B cell (primary cell): Measurements from ENCODE around the gene GNG7. TPM values are rescaled to one million over a fixed set of nuclear protein-coding genes. Genes with fewer than 3 reads are reported as not detected.

ENCODE experiments used
- ATAC-seq: fragments of 200-7000 bp; cut with Tn5 transposase; one replicate; pipeline ENCODE4 v1.10.0; 2021; ENCODE audit warnings: low read depth, mild to moderate bottlenecking, moderate number of reproducible peaks, moderate library complexity
- CTCF ChIA-PET: fragments of 350-600 bp; sonication (Branson Sonifier 250); formaldehyde crosslinking; loops from one replicate; lab custom pipeline; 2021; ENCODE audit warnings: antibody characterized with exemption, inconsistent platforms; lab: Charles Lee
- POLR2A ChIA-PET: fragments of 350-600 bp; sonication (Branson Sonifier 250); formaldehyde crosslinking; loops from one replicate; lab custom pipeline; 2021; ENCODE audit warnings: antibody characterized with exemption; lab: Charles Lee
- DNase-seq: peaks from one replicate; pipeline ENCODE4 v3.0.0; 2013
- H2AFZ ChIP-seq: 2 replicates; pipeline ENCODE4 v1.6.1; 2012; ENCODE audit warnings: mild to moderate bottlenecking, low read depth, low read length; ENCODE audit not compliant: insufficient read depth, poor library complexity, severe bottlenecking
- H3K27ac ChIP-seq, 2 donors: 1 replicate in 1 of 2; 2 replicates in 1 of 2; pipeline ENCODE4 v1.5.1; 2012 to 2013; ENCODE audit warnings: low read length in 2 of 2, mild to moderate bottlenecking in 2 of 2, moderate library complexity in 1 of 2
- H3K27me3 ChIP-seq, 4 experiments: fragments of 200-600 bp in 1 of 4; sonication (generic) in 1 of 4; replicated peaks in 1 of 4; 1 replicate in 2 of 4; 2 replicates in 2 of 4; pipeline versions ENCODE4 v1.6.1 to v1.7.0; 2013 to 2016; ENCODE audit warnings: low read length in 3 of 4, mild to moderate bottlenecking in 2 of 4, mixed read lengths in 1 of 4, moderate library complexity in 1 of 4; ENCODE audit not compliant: insufficient read depth in 4 of 4, control insufficient read depth in 3 of 4; ENCODE audit errors: control extremely low read depth in 1 of 4
- H3K36me3 ChIP-seq, 2 experiments: replicated peaks in 1 of 2; 1 replicate in 1 of 2; 2 replicates in 1 of 2; pipeline versions ENCODE4 v1.6.1 to v1.7.1; 2013; ENCODE audit warnings: low read length in 1 of 2; ENCODE audit not compliant: insufficient read depth in 2 of 2, control insufficient read depth in 1 of 2; ENCODE audit errors: control extremely low read depth in 1 of 2, extremely low read depth in 1 of 2
- H3K4me1 ChIP-seq, 2 donors: fragments of 200-600 bp in 1 of 2; sonication (generic) in 1 of 2; 1 replicate in 1 of 2; 2 replicates in 1 of 2; pipeline versions ENCODE4 v1.5.1 to v1.6.1; 2013 to 2017; ENCODE audit warnings: low read length in 2 of 2; ENCODE audit not compliant: control insufficient read depth in 2 of 2, insufficient read depth in 2 of 2
- H3K4me2 ChIP-seq: replicated peaks from 2 replicates; pipeline ENCODE3; 2012; ENCODE audit warnings: mild to moderate bottlenecking, low read depth, low read length; ENCODE audit not compliant: poor library complexity, severe bottlenecking
- H3K4me3 ChIP-seq, 5 experiments: fragments of 200-600 bp in 1 of 5; sonication (generic) in 1 of 5; 1 replicate in 3 of 5; 2 replicates in 2 of 5; pipeline versions ENCODE4 v1.5.1 to v1.7.0; 2011 to 2016; ENCODE audit warnings: low read length in 4 of 5, mild to moderate bottlenecking in 4 of 5, low read depth in 2 of 5, control low read depth in 1 of 5, moderate library complexity in 1 of 5; ENCODE audit not compliant: insufficient read depth in 1 of 5; ENCODE audit errors: control extremely low read depth in 1 of 5, extremely low read depth in 1 of 5
- H3K79me2 ChIP-seq: fragments of 200-600 bp; sonication (generic); one replicate; pipeline ENCODE4 v1.6.0; 2016; ENCODE audit warnings: low read length; ENCODE audit not compliant: control insufficient read depth, insufficient read depth
- H3K9ac ChIP-seq: fragments of 200-600 bp; sonication (generic); 2 replicates; pipeline ENCODE4 v1.6.1; 2017; ENCODE audit warnings: mild to moderate bottlenecking, low read length, moderate library complexity
- H3K9me3 ChIP-seq, 3 donors: one replicate each; pipeline versions ENCODE4 v1.6.1 to v1.7.1; 2013; ENCODE audit warnings: low read length in 2 of 3; ENCODE audit not compliant: control insufficient read depth in 2 of 3, insufficient read depth in 1 of 3; ENCODE audit errors: control extremely low read depth in 1 of 3
- H4K20me1 ChIP-seq: 2 replicates; pipeline ENCODE4 v1.6.0; 2012; ENCODE audit warnings: mild to moderate bottlenecking, low read length; ENCODE audit not compliant: insufficient read depth, control insufficient read depth, poor library complexity, severe bottlenecking
- H3K27ac Mint-ChIP-seq: one replicate; pipeline ENCODE4 v1.8.0; 2021; ENCODE audit warnings: mixed read lengths
- H3K27me3 Mint-ChIP-seq: one replicate; pipeline ENCODE4 v1.8.0; 2021; ENCODE audit warnings: mixed read lengths
- H3K4me1 Mint-ChIP-seq: one replicate; pipeline ENCODE4 v1.8.0; 2021; ENCODE audit warnings: mixed read lengths
- H3K4me3 Mint-ChIP-seq: one replicate; pipeline ENCODE4 v1.8.0; 2021; ENCODE audit warnings: mixed read lengths
- H3K9me3 Mint-ChIP-seq: one replicate; pipeline ENCODE4 v1.8.0; 2022; ENCODE audit warnings: mixed read lengths; ENCODE audit not compliant: insufficient read depth
- EZH2 ChIP-seq: IDR thresholded peaks from 2 replicates; pipeline ENCODE4 v1.6.1; 2012; ENCODE audit warnings: borderline replicate concordance, low read depth, mild to moderate bottlenecking, moderate library complexity, low read length; ENCODE audit not compliant: insufficient read depth, poor library complexity, severe bottlenecking
- WGBS: methylation state at CpG from one replicate; pipeline ENCODE4 v1.1.5; 2013; ENCODE audit warnings: missing lambda C conversion rate; ENCODE audit not compliant: insufficient coverage; 5-methylcytosine and 5-hydroxymethylcytosine counted together
- intact Hi-C: fragments of 100-400 bp; cut with micrococcal nuclease; formaldehyde crosslinking; loops from one replicate; pipeline ENCODE4 v1.10.0; 2022
- polyA plus RNA-seq: library from polyadenylated mRNA; depleted of rRNA; stranded (reverse); fragments of >200 nt; gene quantifications from 2 replicates; pipeline ENCODE4 v1.2.3, GENCODE V29; 2012
- total RNA-seq, 2 donors: library from RNA; stranded (reverse); fragments of 120-200 nt in 1 of 2; gene quantifications; 1 replicate in 1 of 2; 2 replicates in 1 of 2; pipeline versions ENCODE4 v1.2.3 to v1.2.4, GENCODE V29; 2013 to 2022
- TF ChIP-seq, protein P1 (sequence below): fragments of 200-600 bp; IDR thresholded peaks from one replicate; pipeline ENCODE4 v1.8.0; 2022; ENCODE audit warnings: antibody characterized with exemption, mild to moderate bottlenecking

GNG7 gene
- total and polyA plus RNA-seq, 2 donors (not counting 1 experiment from before 2014, with no cell fraction given) = 76.3 to 153 TPM

- H3K4me2 ChIP-seq = no peak overlapping the region
- ATAC-seq (no peak), DNase-seq (no peak)
- no peak for TF ChIP-seq EZH2
- TF ChIP-seq, protein P1, sequence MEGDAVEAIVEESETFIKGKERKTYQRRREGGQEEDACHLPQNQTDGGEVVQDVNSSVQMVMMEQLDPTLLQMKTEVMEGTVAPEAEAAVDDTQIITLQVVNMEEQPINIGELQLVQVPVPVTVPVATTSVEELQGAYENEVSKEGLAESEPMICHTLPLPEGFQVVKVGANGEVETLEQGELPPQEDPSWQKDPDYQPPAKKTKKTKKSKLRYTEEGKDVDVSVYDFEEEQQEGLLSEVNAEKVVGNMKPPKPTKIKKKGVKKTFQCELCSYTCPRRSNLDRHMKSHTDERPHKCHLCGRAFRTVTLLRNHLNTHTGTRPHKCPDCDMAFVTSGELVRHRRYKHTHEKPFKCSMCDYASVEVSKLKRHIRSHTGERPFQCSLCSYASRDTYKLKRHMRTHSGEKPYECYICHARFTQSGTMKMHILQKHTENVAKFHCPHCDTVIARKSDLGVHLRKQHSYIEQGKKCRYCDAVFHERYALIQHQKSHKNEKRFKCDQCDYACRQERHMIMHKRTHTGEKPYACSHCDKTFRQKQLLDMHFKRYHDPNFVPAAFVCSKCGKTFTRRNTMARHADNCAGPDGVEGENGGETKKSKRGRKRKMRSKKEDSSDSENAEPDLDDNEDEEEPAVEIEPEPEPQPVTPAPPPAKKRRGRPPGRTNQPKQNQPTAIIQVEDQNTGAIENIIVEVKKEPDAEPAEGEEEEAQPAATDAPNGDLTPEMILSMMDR = no peak
- ChIA-PET POLR2A (interaction anchor here (1.2 kb wide), 1 partner anchor 36 kb away, joined by 4 read pairs; no protein-coding TSS in a partner anchor), CTCF (no interaction called here)
- H3K27me3 ChIP-seq = no peaks in the 10 kb centered on the region
- no peak overlapping the region for H3K4me3 ChIP-seq
- peaks cover 0 to 49% of the 10 kb centered on the region in 2 experiments for H3K36me3 ChIP-seq
- H2AFZ ChIP-seq = no peak overlapping the region
- Mint-ChIP-seq H3K4me1 (peaks cover 4% of the 10 kb centered on the region), H3K27ac (no peak overlapping the region), H3K9me3 (no peaks in the 10 kb centered on the region), H3K27me3 (no peaks in the 10 kb centered on the region), H3K4me3 (no peak overlapping the region)
- intact Hi-C loops = loop anchor here (10.0 kb wide), 1 partner anchor 847 kb away; the partner anchor contains the start of gene NFIC
- no peak overlapping the region for H3K27ac ChIP-seq
- H4K20me1 ChIP-seq = peaks cover 68% of the 10 kb centered on the region
- peaks cover 0 to 7% (median 0%) of the 10 kb centered on the region in 3 donors for H3K9me3 ChIP-seq
- WGBS = 87% methylated on average over 34 of the region's 35 CpGs
- H3K4me1 ChIP-seq = peaks cover 0 to 4% of the 10 kb centered on the region in 2 donors
- H3K9ac ChIP-seq = no peak overlapping the region
- H3K79me2 ChIP-seq = peaks cover 20% of the 10 kb centered on the region
Observed at GRCh38 chr19:2517881-2518601, 184.5 kb downstream of the GNG7 start.

GRCh38 chr19:2516727-2517126 lies 185.8 kb downstream of the GNG7 start:
- no peak for TF ChIP-seq EZH2
- TF ChIP-seq, protein P1 = no peak
- Mint-ChIP-seq H3K4me3 (no peak overlapping the region), H3K4me1 (peaks cover 4% of the 10 kb centered on the region), H3K27ac (peak overlapping the region; percentile 32), H3K27me3 (no peaks in the 10 kb centered on the region), H3K9me3 (no peaks in the 10 kb centered on the region)
- H3K4me1 ChIP-seq = peaks cover 0 to 4% of the 10 kb centered on the region in 2 donors
- no peak overlapping the region for H3K9ac ChIP-seq
- H3K27me3 ChIP-seq = no peaks in the 10 kb centered on the region
- no peak overlapping the region for H3K27ac ChIP-seq
- DNase-seq = no peak
- H3K4me2 ChIP-seq = no peak overlapping the region
- no peak for ATAC-seq
- peaks cover 20% of the 10 kb centered on the region for H3K79me2 ChIP-seq
- ChIA-PET POLR2A (no interaction called here), CTCF (no interaction called here)
- peaks cover 0 to 7% (median 0%) of the 10 kb centered on the region in 3 donors for H3K9me3 ChIP-seq
- peaks cover 0 to 46% of the 10 kb centered on the region in 2 experiments for H3K36me3 ChIP-seq
- intact Hi-C loops = loop anchor here (10.0 kb wide), 1 partner anchor 848 kb away; the partner anchor contains the start of gene NFIC
- no peak overlapping the region for H3K4me3 ChIP-seq
- peaks cover 65% of the 10 kb centered on the region for H4K20me1 ChIP-seq
- 94% methylated on average over 16 of the region's 18 CpGs for WGBS
- no peak overlapping the region for H2AFZ ChIP-seq
